Measurements from ENCODE around the gene COL8A1. TPM values are rescaled to one million over a fixed set of nuclear protein-coding genes. Genes with fewer than 3 reads are reported as not detected.
"Not testable (repeated sequence)": the region's sequence is repeated elsewhere in the genome, so short reads cannot be mapped to it uniquely, and the experiment has no call there.

Gene COL8A1
- total RNA-seq, 1 donor from 2014 or later = 30.2 TPM

DNA sequence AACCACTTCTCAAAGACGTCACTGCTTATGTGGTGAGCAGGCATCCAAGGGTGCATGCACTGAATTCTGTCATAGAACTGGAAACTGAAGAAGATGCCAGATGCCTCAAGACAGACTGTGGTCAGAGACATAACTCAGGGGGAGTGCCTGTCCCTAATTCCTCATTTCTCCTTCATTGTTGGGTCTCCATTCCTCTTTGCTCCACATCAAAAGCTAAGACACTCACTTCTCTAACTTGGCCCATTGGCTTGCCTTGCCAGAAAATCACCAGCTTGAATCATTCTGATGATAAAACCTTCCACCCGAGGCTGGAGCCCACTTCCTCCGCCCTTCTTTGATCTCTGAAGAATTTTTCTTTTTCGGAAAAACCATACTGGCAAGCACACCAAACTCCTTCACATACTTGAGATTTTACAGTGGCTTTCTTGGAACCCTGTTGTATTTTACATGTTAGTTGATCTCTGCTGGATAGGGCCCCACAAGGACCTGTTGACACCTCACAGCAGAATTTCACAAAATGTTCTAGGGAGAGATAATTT lies 69.9 kb downstream of the COL8A1 start:
- no peak for DNase-seq (ENCODE audit: low spot score)

DNA sequence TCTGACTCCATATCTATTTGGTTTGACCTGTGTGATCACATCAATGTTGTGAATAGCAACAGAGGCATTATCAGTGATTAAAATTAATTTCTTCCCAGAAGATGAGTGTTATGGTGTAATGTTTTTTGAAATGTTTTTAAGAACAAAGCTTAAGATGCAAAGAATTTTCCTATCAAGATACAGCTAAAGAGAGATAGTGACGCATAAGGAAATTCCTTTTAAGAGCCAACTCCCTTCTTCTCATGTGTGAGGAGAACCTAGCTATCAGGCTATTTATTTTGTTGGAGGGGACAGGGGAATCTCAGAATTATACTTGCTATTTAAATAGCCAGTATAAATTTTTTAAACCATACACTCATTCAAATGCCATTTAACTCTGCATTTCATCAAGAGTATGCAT lies 71.3 kb downstream of the COL8A1 start:
- DNase-seq (ENCODE audit: low spot score) = no peak

DNA sequence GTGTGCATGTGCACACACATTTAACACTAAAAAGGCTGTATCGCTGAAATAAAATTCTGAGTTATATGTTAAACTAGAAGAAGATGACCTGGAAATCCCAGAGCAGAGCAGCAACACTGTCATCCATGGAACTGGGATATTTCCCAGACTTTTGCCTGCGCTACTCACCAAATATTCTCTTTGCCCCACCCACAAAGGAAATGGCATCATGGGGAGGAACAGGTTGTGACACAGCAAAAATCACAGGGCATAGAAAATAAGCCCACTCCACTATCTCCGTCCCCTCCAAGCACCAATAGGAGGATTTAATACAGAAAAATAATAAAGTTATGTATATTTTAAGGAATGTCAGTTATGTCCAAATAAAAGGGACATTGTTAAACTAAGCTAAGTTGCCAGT lies 71.7 kb downstream of the COL8A1 start:
- DNase-seq (ENCODE audit: low spot score) = no peak

DNA sequence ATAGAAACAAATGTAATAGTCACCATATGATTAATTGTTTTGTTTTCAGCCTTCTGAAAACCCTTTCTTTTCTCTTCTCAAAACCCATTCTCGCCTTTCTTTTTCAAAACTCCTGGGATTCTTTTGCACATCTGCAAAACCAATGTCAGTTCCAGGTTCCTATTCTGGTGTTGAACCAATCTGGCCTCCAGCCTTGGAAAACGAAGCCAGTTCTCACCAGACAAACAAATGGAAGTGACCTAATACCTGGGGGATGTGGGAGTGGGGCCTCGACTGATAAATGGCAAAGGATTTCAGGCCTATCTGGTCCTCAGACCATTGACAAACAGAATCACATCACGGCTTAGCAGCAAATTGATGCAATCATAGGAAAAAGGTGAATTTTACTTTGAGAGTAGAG lies 73.0 kb downstream of the COL8A1 start:
- DNase-seq (ENCODE audit: low spot score) = no peak

DNA sequence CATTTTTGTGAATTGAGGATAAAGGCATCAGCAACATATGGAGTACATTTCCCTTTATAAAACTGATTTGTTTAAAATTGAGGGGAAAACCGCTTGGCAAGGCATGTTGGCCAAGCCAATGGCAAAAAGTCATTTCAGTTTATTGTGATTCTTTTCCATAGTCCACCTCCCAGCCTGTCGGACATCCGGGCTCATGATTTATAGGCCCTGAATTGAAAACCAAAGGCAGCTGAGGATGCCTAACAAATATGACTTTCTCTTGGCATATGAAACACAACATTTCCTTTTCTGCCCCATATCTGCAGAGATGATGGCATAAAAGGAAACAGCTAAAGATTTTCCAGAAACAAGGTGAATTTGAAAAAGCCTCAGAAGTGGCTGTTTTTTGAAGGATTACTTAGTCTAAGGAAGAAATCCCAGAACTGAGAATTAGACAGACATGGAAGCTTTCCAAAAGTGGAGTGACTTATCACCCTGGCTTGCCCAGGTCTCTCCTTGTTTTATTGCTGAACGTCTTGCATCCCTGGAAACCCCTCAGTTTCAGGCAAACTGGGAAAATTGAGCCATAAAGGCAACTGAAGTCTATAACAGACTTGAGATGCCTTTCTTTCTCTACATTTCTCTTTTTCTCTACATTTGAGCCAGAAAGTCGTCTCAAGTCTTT lies 74.0 kb downstream of the COL8A1 start:
- DNase-seq (ENCODE audit: low spot score) = no peak

DNA sequence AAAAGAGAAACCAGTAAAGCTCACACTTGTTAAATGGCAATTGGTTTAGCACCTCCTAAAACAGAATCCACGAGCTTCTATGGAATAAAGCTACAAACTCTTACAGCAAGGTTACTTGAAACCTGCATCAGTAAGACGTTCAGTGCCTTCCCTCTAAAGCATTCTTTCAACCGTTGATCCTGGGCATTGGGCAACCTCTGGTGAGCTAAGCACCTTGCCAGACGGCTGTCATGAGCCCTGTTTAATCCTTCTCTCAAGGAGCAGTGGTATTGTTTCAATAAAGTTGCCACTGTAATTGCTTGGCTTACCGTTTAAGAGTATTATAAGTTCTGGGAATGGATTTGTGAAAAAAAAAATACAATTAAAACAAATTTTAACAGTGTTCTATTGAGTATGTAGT lies 75.0 kb downstream of the COL8A1 start:
- no peak for DNase-seq (ENCODE audit: low spot score)

DNA sequence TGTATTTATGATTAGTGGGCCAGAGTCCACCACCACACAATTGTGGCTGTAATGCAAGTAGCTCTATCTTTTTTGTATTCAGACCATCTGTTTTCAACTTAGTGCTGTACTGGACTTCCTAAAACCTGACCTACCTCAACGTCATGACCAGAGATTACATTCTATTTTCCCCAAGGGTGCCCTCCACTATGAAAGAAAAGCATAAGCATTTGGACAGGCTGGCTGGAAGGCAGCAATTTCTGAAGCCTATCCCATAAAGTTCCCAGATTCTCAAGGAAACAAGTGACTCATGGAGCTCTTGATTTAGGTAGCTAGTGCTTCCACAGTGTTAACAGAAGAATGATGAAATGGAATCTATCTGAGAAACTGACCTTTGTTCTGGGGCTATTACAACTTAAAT lies 75.8 kb downstream of the COL8A1 start:
- DNase-seq (ENCODE audit: low spot score) = no peak

DNA sequence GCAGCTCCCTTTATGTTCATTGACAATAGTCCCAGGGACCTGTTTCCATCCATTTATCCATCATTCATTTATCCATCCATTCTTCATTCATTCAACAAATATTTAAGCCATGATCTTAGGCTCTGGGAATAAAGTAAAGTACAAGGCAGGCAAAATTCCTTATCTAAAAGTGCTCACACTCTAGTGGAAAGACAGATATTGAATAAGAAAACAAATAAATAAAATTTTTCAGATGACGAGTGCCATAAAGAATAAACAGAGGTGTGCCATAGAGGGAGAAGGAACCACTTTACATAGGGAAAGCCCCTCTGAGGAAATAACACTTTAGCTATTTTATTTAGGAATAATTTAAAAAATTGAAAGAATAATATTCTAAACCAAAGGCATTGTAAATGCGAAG lies 76.2 kb downstream of the COL8A1 start:
- no peak for DNase-seq (ENCODE audit: low spot score)

DNA sequence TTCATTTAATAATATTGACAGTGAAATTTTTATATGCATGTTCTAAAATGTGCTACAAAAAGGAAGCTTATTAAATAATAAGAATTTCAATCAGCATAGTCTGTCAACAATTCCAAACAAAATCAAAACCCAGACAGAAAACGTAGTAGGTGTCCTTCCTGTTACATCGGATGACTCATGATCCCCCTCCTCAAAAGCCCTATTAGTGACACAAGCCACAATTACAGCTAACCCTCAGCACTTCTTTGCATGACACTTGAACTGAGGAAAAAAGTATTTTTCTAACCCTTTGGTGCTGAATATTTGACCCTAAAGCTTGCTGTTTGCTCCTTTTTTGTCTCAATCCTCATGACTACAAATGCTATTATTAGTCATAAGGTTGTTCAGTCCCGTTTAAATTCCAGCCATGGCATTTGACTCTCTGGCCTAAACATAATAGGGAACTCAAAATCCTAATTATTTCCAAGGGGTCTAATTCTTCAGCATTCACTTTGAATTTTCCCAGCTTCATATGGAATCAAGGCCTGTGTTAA lies 78.1 kb downstream of the COL8A1 start:
- no peak for DNase-seq (ENCODE audit: low spot score)

DNA sequence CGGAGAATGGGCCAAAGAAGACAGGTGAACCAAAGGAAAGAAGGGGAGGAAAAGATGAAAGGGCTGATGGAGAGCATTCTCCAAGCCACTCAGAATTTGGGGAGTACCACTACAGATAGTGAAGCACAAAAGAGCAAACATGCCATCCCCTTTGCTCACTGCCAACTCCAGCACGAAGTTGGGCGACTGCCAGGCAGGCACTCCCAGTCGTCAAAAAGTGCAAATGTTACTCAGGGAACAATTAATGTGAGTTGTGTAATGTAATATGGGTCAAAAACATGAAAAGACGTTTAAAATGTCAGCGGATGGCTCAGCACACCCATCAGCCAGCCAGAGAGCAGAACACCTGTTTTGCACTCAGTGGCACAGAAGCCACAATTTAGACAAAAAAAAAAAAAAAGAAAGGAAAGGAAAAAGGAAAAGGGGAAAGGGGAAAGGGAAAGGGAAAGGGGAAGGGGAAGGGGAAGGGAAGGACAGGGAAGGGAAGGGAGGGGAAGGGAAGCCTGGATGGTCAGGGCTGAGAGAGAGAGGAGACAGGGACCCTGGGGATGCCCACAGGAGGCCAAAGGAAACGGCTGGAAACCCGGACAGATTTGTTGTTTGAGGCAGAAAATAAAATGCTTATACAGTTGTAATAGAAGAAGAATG lies 82.7 kb downstream of the COL8A1 start:
- DNase-seq (ENCODE audit: low spot score) = no peak

DNA sequence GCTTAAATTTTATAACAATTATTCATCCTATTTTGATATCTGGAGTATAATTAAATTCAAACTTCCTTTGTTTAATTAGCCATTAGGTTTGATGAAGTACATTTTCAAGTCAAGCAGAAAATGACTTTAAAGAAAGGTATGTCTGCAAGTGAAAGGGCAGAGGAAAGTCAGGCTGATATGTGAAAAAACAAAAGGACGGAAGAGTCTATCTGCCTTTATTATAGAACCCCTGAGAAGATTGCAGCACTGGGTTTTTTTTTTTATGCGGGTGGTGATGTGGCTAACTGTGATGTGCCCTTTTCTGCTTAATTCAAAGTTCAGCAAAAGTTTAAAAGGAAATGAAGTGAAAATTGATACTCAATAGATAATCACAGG lies 83.2 kb downstream of the COL8A1 start:
- no peak for DNase-seq (ENCODE audit: low spot score)

DNA sequence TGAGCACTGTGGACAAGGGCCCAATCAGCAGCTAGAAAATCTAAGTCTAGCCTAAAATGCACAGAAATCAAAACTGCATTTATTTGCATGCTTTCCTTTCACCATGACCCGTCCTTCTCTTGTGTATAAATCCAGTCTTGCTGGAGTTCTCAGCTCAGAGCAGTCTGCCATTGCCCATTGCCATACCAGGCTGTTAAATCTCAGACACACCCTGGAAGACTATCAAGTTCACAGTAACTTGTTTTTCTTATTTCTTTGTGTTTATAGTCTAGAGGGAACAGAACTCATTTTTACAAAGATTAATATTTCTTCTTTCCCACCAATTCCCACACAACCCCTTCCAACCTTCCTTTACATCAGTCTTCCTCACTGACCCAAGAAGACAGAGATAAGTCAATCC lies 85.9 kb downstream of the COL8A1 start:
- DNase-seq (ENCODE audit: low spot score) = no peak

DNA sequence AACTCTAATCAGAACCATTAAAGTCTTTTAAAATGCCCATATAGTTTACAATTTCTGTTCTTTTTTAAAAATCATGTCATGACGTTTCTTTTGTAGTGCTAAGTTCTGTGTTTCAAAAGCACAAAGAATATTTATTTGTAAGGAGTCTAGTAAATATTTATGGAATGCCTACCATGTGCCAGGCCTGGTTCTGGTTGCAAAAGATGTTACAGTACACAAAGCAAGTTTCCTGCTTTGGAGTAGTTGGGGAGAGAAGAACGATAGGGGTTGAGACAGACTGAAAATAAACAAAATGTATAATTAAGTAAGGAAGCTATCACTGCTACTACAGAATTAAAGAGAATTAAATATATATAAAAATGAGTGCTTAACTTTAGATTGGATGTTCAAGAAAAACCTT lies 92.5 kb downstream of the COL8A1 start:
- no peak for DNase-seq (ENCODE audit: low spot score)

DNA sequence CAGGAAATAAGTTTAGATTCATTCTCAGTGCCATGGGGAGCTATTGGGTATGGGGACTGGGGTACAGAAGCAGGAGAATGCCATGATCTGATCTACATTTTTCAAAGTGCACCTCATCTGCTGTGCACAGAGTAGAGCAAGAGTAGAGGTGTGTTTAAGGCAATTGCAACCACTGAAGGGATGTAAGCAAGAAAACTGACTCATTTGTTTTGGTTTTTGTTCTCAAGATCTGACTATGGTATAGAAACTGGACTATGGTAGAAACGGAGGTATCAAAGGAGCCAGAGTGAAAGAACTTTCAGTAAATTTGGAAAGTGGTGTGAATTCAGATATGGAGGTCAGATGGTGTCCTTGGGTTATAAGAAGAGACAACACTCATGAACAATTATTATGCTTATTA lies 93.1 kb downstream of the COL8A1 start:
- no peak for DNase-seq (ENCODE audit: low spot score)

DNA sequence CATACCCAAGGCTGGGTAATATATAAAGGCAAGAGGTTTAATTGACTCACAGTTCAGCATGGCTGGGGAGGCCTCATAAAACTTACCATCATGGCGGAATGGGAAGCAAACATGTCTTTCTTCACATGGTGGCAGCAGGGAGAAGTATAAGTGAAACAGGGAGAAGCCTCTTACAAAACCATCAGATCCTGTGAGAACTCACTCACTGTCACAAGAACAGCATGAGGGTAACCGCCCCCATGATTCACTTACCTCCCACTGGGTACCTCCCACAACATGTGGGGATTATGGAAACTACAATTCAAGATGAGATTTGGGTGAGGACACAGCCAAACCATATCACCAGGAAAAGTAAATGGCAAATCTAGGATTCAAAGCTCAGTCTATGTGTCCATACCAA lies 102.0 kb downstream of the COL8A1 start:
- not testable (repeated sequence) for DNase-seq (ENCODE audit: low spot score)

DNA sequence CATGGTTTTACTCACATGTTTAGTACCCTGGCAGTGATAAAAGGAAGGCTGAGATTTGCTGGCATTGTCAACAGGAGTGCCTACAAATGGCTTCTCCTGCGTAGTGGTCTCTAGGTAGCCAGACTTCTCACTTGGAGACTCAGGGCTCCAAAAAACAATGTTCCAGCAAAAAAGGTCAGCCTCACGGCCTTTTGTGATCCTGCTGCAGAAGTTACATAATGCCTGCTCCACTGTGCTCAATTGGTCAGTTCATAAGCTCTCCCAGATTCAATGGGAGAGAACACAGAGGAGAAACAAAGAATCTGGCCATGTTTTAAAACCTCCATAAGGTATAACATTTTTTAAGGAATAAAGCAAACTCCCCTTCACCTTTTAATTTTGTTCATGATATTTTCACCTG lies 103.2 kb downstream of the COL8A1 start:
- DNase-seq (ENCODE audit: low spot score) = no peak

DNA sequence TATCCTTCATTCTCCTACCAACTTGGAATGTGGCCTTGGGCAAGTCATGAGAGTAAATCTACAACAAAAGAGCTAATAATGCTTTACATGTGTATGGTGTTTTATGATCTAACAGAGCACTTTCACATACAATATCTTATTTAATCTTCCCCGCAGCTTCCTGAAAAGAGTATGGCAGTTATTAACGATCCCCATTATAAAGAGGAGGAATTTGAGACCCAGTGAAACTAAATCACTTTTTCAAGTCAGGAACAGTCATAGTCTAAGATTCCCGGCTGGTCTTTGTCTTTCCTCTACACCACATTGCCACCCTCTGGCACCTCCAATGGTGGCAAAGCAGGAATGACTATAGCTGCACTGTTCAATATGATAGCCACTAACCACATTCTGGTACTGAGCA lies 109.5 kb downstream of the COL8A1 start:
- DNase-seq (ENCODE audit: low spot score) = no peak

DNA sequence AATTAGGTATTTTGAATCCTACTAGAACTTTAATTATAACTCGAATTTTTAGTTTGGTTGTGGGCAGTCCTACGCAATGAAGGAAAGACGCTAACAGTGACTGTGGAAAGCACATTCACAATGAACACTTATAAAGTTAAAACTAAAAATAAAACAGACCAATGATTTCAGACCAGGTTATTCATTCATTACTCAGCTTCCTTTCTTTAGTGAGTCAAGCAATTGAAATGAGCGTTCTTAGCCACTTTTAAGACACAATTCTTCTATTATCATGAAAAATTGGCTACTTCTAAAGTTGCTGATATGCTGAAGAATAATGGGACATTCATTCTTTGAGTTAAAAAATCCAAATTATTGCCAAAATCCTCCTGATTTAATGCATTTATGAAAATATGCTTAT lies 113.3 kb downstream of the COL8A1 start:
- DNase-seq (ENCODE audit: low spot score) = no peak

DNA sequence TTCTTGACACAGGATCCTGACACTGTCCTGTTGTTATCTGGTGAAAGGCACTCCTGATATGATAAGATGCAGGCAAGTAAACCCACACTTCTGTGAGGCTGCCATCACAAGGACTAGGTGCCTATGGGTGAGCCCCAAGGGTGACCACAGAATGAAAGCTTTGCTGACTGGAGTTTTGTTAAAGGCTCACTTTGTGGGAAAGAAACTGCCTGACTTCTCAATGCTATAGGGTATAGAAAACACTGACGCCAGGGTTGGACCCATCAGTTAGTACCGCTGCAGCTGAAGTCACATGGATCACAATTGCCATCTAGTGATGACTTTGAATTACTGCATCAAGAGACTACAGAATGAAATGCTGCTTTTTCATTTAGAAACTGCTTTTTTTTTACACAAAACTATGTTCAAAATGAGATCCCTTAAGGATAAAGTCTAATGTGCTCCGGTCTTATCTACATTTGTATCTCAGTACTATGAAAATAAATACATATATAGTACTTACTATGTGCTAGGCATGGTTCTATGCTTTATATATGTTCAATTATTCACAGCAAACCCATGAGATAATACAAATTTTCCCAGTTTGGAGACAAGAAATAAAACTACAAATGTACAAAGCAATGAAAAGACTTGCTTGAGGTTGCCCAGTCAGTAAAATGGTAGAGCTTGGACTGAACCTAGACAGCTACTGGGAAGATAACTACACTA lies 115.0 kb downstream of the COL8A1 start:
- DNase-seq (ENCODE audit: low spot score) = no peak

DNA sequence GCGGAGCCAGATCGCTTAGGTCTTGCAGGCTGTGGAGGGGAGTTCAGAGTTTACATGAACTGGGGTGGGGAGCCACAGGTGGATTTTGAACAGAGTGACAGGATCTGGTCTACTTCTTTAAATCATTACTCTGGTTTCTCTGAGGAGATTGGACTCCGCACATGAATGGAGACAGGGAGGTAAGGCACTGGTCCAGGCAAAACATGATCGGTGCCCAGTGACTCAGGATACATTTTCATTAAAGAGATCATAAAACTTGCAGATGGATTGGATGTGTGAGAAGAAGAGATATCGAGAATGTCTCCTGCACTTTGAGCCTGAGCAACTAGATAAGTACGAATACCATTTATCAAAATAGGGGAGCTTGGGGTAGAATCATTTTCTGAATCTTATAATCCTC lies 117.4 kb downstream of the COL8A1 start:
- DNase-seq (ENCODE audit: low spot score) = no peak

DNA sequence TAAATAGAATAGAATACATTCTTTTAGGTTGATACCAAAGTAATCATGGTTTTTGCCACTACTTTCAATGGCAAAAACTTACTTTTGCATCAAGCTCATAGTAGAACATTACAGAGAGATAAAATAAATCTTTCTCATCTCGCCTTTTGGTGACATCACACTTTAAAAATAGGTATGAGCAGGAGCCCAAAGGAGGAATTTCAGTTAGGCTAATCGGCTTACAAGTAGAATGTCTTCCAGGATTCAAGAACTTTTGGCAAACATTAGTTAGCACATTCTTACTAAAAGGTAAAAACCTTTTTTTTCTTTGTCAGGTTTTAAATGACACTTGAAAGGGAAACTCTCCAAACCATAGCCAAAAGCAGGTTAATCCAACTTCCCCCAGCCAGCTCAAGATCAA lies 119.6 kb downstream of the COL8A1 start:
- DNase-seq (ENCODE audit: low spot score) = no peak

DNA sequence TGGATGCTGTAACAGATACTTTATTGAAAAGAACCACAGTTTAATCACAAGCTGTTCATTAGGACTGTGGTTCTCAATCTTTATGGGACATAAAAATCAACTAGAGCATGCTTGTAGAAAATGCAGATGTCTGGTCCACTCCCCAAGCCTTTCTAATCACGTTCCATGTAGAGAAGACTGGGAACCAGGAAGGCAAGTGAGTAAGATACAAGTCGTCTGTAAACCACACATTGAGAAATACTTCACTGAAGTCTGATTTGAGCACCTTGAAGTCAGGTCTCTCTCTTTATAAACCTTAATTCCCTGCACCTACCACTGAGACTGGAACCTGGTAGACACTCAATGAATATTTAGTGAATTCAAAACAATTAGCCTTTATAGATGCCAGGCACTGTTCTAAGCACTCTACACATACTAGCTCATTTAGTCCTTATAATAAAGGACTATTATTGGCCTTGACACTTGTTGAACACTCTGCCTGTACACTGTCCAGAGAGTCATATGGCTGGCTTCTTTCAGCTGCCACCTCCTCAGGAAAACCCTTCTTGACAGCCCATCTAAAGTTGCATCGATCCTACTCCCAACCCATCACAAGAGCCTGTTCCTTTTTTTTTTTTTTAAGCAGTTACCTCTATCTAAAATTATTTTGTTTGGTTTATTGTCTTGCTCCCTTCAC lies 120.2 kb downstream of the COL8A1 start:
- DNase-seq (ENCODE audit: low spot score) = no peak

All from ureter (tissue), 1 donor.